CD14-positive monocyte (primary cell): ENCODE results near the gene ANKRD13A. TPM values are rescaled to one million over a fixed set of nuclear protein-coding genes. Genes with fewer than 3 reads are reported as not detected.

Source experiments
- DNase-seq, 3 donors: peaks; one replicate each; pipeline ENCODE4 v3.0.0-alpha.2; 2011 to 2022
- H2AFZ ChIP-seq: 2 replicates; pipeline ENCODE4 v1.6.0; 2012; ENCODE audit warnings: mild to moderate bottlenecking, low read depth, low read length, inconsistent platforms; ENCODE audit not compliant: insufficient read depth, poor library complexity, severe bottlenecking
- H3K27ac ChIP-seq, 2 donors: 1 replicate in 1 of 2; 2 replicates in 1 of 2; pipeline ENCODE4 v1.5.1; 2012 to 2013; ENCODE audit warnings: low read length in 2 of 2, control low read depth in 1 of 2, inconsistent platforms in 1 of 2, low read depth in 1 of 2, mild to moderate bottlenecking in 1 of 2
- H3K27me3 ChIP-seq, 2 donors: one replicate each; pipeline versions ENCODE4 v1.6.0 to v1.6.1; 2011 to 2013; ENCODE audit warnings: low read length in 2 of 2; ENCODE audit not compliant: control insufficient read depth in 2 of 2, insufficient read depth in 2 of 2
- H3K36me3 ChIP-seq, 2 donors: replicated peaks in 1 of 2; 1 replicate in 1 of 2; 2 replicates in 1 of 2; pipeline versions ENCODE4 v1.5.1 to v1.6.1; 2012 to 2013; ENCODE audit warnings: low read length in 2 of 2, control low read depth in 1 of 2, inconsistent platforms in 1 of 2, mild to moderate bottlenecking in 1 of 2; ENCODE audit not compliant: insufficient read depth in 2 of 2, control insufficient read depth in 1 of 2
- H3K4me1 ChIP-seq, 2 donors: 1 replicate in 1 of 2; 2 replicates in 1 of 2; pipeline versions ENCODE4 v1.5.1 to v1.6.1; 2012 to 2013; ENCODE audit warnings: low read length in 2 of 2, control low read depth in 1 of 2, inconsistent platforms in 1 of 2, mild to moderate bottlenecking in 1 of 2, moderate library complexity in 1 of 2; ENCODE audit not compliant: insufficient read depth in 2 of 2, control insufficient read depth in 1 of 2
- H3K4me2 ChIP-seq: replicated peaks from 2 replicates; pipeline ENCODE3; 2012; ENCODE audit warnings: low read length, moderate library complexity, mild to moderate bottlenecking; ENCODE audit not compliant: poor library complexity, severe bottlenecking; ENCODE audit errors: extremely low read depth
- H3K4me3 ChIP-seq, 3 experiments: fragments of 200-600 bp in 1 of 3; sonication (generic) in 1 of 3; replicated peaks in 1 of 3; 1 replicate in 2 of 3; 2 replicates in 1 of 3; pipeline ENCODE4 v1.5.1; 2011 to 2013; ENCODE audit warnings: low read length in 3 of 3, mild to moderate bottlenecking in 3 of 3, control low read depth in 2 of 3, low read depth in 2 of 3, inconsistent platforms in 1 of 3, moderate library complexity in 1 of 3
- H3K79me2 ChIP-seq: 2 replicates; pipeline ENCODE4 v1.6.0; 2012; ENCODE audit warnings: mild to moderate bottlenecking, control low read depth, inconsistent platforms, low read length, moderate library complexity; ENCODE audit not compliant: insufficient read depth
- H3K9ac ChIP-seq: 2 replicates; pipeline ENCODE4 v1.6.0; 2017; ENCODE audit warnings: low read length, mild to moderate bottlenecking; ENCODE audit not compliant: insufficient read depth, poor library complexity, severe bottlenecking
- H3K9me3 ChIP-seq, 2 donors: replicated peaks in 1 of 2; 1 replicate in 1 of 2; 2 replicates in 1 of 2; pipeline versions ENCODE4 v1.5.1 to v1.6.1; 2012 to 2013; ENCODE audit warnings: low read length in 2 of 2, control low read depth in 1 of 2; ENCODE audit not compliant: control insufficient read depth in 1 of 2, insufficient read depth in 1 of 2
- H4K20me1 ChIP-seq: 2 replicates; pipeline ENCODE4 v1.6.0; 2012; ENCODE audit warnings: mild to moderate bottlenecking, low read length, control low read depth, moderate library complexity; ENCODE audit not compliant: insufficient read depth
- H3K27ac Mint-ChIP-seq, 7 donors: one replicate each; pipeline ENCODE4 v1.8.0; 2020; ENCODE audit warnings: mild to moderate bottlenecking in 7 of 7, mixed read lengths in 7 of 7, moderate library complexity in 6 of 7, inconsistent platforms in 2 of 7
- H3K27me3 Mint-ChIP-seq, 3 donors: one replicate each; pipeline ENCODE4 v1.8.0; 2021 to 2022; ENCODE audit warnings: low read depth in 3 of 3, mild to moderate bottlenecking in 3 of 3, mixed read lengths in 3 of 3, moderate library complexity in 3 of 3, inconsistent platforms in 1 of 3
- H3K36me3 Mint-ChIP-seq, 2 donors: one replicate each; pipeline ENCODE4 v1.8.0; 2020; ENCODE audit warnings: mixed read lengths in 2 of 2, inconsistent platforms in 1 of 2, mild to moderate bottlenecking in 1 of 2
- H3K4me1 Mint-ChIP-seq: one replicate; pipeline ENCODE4 v1.8.0; 2020; ENCODE audit warnings: mild to moderate bottlenecking, mixed read lengths
- H3K4me3 Mint-ChIP-seq, 2 donors: one replicate each; pipeline ENCODE4 v1.8.0; 2020; ENCODE audit warnings: mild to moderate bottlenecking in 2 of 2, mixed read lengths in 2 of 2, moderate library complexity in 1 of 2
- H3K9me3 Mint-ChIP-seq, 7 donors: one replicate each; pipeline ENCODE4 v1.8.0; 2020 to 2022; ENCODE audit warnings: mixed read lengths in 7 of 7, mild to moderate bottlenecking in 6 of 7, moderate library complexity in 6 of 7, inconsistent platforms in 2 of 7
- CTCF ChIP-seq: fragments of 200-600 bp; IDR thresholded peaks from one replicate; pipeline ENCODE4 v1.8.0; 2022; ENCODE audit warnings: antibody characterized with exemption, mild to moderate bottlenecking
- WGBS: methylation state at CpG from one replicate; pipeline ENCODE4 v1.1.5; 2013; ENCODE audit warnings: missing lambda C conversion rate; ENCODE audit not compliant: insufficient coverage; 5-methylcytosine and 5-hydroxymethylcytosine counted together
- intact Hi-C, 2 donors: fragments of 100-400 bp; cut with micrococcal nuclease; formaldehyde crosslinking; loops; one replicate each; pipeline versions ENCODE4 v1.15.0 to v1.15.1; 2023
- polyA plus RNA-seq, 3 donors: library from polyadenylated mRNA; depleted of rRNA in 1 of 3; unstranded in 2 of 3; stranded (reverse) in 1 of 3; fragments of 300-500 nt in 2 of 3; fragments of >200 nt in 1 of 3; fragmentation: Illumina TruSeq in 2 of 3; gene quantifications; 1 replicate in 2 of 3; 2 replicates in 1 of 3; pipeline ENCODE4 v1.2.3, GENCODE V29; 2012 to 2021

ANKRD13A gene
- polyA plus RNA-seq, 3 donors: 42.8 to 89.3 (median 46.8) TPM

- Mint-ChIP-seq H3K27me3 (no peaks in the 10 kb centered on the region), H3K36me3 (peaks cover 64 to 74% of the 10 kb centered on the region in 2 donors), H3K4me1 (peaks cover 23% of the 10 kb centered on the region), H3K9me3 (no peaks in the 10 kb centered on the region), H3K4me3 (no peak overlapping the region), H3K27ac (peak overlapping the region in 2 of 7 donors; percentile 45 to 79)
- Histone ChIP-seq H2AFZ (no peak overlapping the region), H3K4me3 (no peak overlapping the region), H3K9ac (no peak overlapping the region), H3K27me3 (no peaks in the 10 kb centered on the region), H3K4me2 (no peak overlapping the region), H3K9me3 (no peaks in the 10 kb centered on the region), H3K36me3 (peaks cover 59 to 78% of the 10 kb centered on the region in 2 donors), H4K20me1 (peaks cover 55% of the 10 kb centered on the region), H3K4me1 (peaks cover 15 to 18% of the 10 kb centered on the region in 2 donors), H3K79me2 (peaks cover 25% of the 10 kb centered on the region), H3K27ac (peak overlapping the region in 1 of 2 donors; percentile 75)
- no peak for DNase-seq
- intact Hi-C loops: no loop called here
- TF ChIP-seq CTCF: no peak
- WGBS: 89% methylated on average over 1 of the region's 5 CpGs
These were observed 39.5 kb downstream of the ANKRD13A start for GRCh38 chr12:110038741-110039084.

DNA sequence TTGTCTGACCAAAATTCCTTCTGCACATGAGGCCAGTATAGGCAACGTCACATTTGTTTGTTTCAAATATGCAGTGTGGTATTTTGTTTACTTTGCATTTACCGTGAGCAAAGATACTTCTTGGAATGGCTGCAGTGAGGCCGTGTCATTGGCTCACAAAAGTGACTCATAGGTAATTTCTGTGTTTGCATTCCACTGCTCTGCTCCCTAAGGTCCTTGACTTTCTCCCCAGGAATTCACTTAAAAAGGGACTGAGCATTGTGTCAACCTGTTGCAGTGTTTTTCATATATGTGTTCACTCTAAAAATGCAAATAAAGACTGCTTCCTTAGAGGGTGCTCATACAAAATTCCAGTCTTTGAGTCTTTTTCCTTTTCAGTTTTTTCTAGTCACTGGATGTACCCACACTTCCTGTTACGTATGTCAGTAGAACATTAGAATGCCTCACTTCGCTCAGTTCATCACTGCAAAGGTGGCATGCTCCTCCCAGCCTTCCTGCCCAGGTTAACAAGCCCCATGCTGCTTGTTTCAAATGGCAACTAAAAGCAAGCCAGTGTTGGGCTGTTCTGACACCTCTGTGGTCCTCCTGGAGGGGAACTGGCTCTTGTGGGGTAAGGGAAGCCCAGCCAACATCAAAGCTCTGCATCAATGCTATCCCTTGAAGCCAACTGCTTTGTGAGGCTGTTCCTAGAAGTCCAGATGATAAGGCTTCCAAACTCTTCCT lies 40.0 kb downstream of the ANKRD13A start:
- H2AFZ ChIP-seq: no peak overlapping the region
- DNase-seq: peak in 1 of 3 donors; percentile 41
- WGBS: no CpG with 5 or more reads among the region's 5 CpGs
- Mint-ChIP-seq H3K27me3 (no peaks in the 10 kb centered on the region), H3K9me3 (no peaks in the 10 kb centered on the region), H3K4me1 (peaks cover 23% of the 10 kb centered on the region), H3K36me3 (peaks cover 60 to 72% of the 10 kb centered on the region in 2 donors), H3K27ac (peak overlapping the region; percentile 58 to 89 (median 82)), H3K4me3 (no peak overlapping the region)
- H3K79me2 ChIP-seq: peaks cover 25% of the 10 kb centered on the region
- H3K27ac ChIP-seq: peak overlapping the region in 1 of 2 donors; percentile 75
- TF ChIP-seq CTCF: no peak
- peaks cover 54 to 73% of the 10 kb centered on the region in 2 donors for H3K36me3 ChIP-seq
- peaks cover 15 to 18% of the 10 kb centered on the region in 2 donors for H3K4me1 ChIP-seq
- H3K27me3 ChIP-seq: no peaks in the 10 kb centered on the region
- peaks cover 55% of the 10 kb centered on the region for H4K20me1 ChIP-seq
- intact Hi-C loops: no loop called here
- H3K9ac ChIP-seq: no peak overlapping the region
- no peak overlapping the region for H3K4me2 ChIP-seq
- no peaks in the 10 kb centered on the region for H3K9me3 ChIP-seq
- H3K4me3 ChIP-seq: no peak overlapping the region
